Measurements from ENCODE around the gene ABCC11.
A peak's percentile ranks its signal among the peaks of the same experiment; 100 is the strongest.

ABCC11 gene

GRCh38 chr16:48129926-48130325 lies 117.4 kb downstream of the ABCC11 start:
- DNase-seq (ENCODE audit: low read depth, low spot score) = no peak
- Histone ChIP-seq H3K9ac (ENCODE audit: insufficient read length, low read depth) (no peak overlapping the region), H3K4me1 (ENCODE audit: insufficient read depth, insufficient read length) (peaks cover 2% of the 10 kb centered on the region), H3K4me3 (ENCODE audit: insufficient read length, low read depth) (no peak overlapping the region), H3K27me3 (ENCODE audit: insufficient read depth, insufficient read length) (no peaks in the 10 kb centered on the region), H3K36me3 (ENCODE audit: insufficient read depth, insufficient read length, low read length) (no peaks in the 10 kb centered on the region), H3K9me3 (ENCODE audit: insufficient read depth, low read length) (no peaks in the 10 kb centered on the region)
- TF ChIP-seq ZNF274 (IDR thresholded peaks at IDR 0.05; ENCODE audit: low read depth, low read length) (no peak), YY1 (IDR thresholded peaks at IDR 0.05; ENCODE audit: insufficient read depth, insufficient read length) (no peak), SUZ12 (IDR thresholded peaks at IDR 0.05; ENCODE audit: extremely low read depth, insufficient read depth, insufficient read length) (no peak)

GRCh38 chr16:48128769-48129168 lies 118.6 kb downstream of the ABCC11 start:
- Histone ChIP-seq H3K9ac (ENCODE audit: insufficient read length, low read depth) (no peak overlapping the region), H3K27me3 (ENCODE audit: insufficient read depth, insufficient read length) (no peaks in the 10 kb centered on the region), H3K4me3 (ENCODE audit: insufficient read length, low read depth) (no peak overlapping the region), H3K36me3 (ENCODE audit: insufficient read depth, insufficient read length, low read length) (no peaks in the 10 kb centered on the region), H3K4me1 (ENCODE audit: insufficient read depth, insufficient read length) (peaks cover 2% of the 10 kb centered on the region), H3K9me3 (ENCODE audit: insufficient read depth, low read length) (no peaks in the 10 kb centered on the region)
- no peak for DNase-seq (ENCODE audit: low read depth, low spot score)
- no peak for TF ChIP-seq SUZ12 (IDR thresholded peaks at IDR 0.05; ENCODE audit: extremely low read depth, insufficient read depth, insufficient read length)
- TF ChIP-seq ZNF274 (IDR thresholded peaks at IDR 0.05; ENCODE audit: low read depth, low read length) = no peak

DNA sequence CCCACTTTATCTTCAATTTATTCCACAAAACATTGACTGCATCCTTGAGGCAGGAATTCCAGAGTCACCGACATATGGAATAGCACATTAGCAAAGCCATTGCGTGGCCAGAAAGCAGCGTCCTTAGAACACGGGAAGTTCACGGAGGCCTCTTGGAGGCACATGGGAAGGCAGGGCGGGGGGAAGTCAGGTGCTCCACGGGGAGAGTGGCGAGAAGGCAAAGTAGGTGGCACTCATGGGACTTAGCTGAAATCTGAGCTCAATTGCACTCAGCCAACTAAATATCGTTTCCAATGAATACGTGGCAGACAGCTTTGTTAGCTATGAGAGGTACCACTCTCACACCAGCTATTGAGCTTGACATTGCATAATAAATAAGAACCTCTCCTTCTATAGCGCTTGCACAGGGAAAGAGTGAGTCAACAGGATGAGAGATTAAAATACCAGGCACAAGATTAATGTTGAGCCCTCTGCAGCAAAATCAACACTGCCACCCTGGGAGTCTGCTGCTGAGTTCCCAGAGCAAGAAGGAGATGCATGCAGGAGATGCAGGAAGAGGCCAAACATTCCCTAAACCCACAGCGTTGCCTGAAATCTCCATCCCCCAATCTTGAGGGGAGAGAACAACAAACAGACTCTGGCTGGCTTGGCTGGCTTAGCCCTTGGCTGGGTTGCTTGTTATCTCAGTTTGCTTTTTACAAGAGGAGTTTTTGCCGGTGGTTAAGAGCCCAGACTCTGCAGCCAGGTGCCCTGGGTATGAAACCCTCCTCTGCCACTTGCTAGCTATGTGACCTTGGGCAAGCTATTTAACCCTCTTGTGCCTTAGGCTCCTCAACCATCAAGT lies 120.3 kb downstream of the ABCC11 start:
- Histone ChIP-seq H3K4me1 (ENCODE audit: insufficient read depth, insufficient read length) (peaks cover 2% of the 10 kb centered on the region), H3K9ac (ENCODE audit: insufficient read length, low read depth) (no peak overlapping the region), H3K4me3 (ENCODE audit: insufficient read length, low read depth) (no peak overlapping the region), H3K9me3 (ENCODE audit: insufficient read depth, low read length) (no peaks in the 10 kb centered on the region), H3K36me3 (ENCODE audit: insufficient read depth, insufficient read length, low read length) (no peaks in the 10 kb centered on the region), H3K27me3 (ENCODE audit: insufficient read depth, insufficient read length) (no peaks in the 10 kb centered on the region)
- TF ChIP-seq SUZ12 (IDR thresholded peaks at IDR 0.05; ENCODE audit: extremely low read depth, insufficient read depth, insufficient read length) (no peak), ZNF274 (IDR thresholded peaks at IDR 0.05; ENCODE audit: low read depth, low read length) (no peak), YY1 (IDR thresholded peaks at IDR 0.05; ENCODE audit: insufficient read depth, insufficient read length) (no peak)
- DNase-seq (ENCODE audit: low read depth, low spot score) = peak; percentile 25

DNA sequence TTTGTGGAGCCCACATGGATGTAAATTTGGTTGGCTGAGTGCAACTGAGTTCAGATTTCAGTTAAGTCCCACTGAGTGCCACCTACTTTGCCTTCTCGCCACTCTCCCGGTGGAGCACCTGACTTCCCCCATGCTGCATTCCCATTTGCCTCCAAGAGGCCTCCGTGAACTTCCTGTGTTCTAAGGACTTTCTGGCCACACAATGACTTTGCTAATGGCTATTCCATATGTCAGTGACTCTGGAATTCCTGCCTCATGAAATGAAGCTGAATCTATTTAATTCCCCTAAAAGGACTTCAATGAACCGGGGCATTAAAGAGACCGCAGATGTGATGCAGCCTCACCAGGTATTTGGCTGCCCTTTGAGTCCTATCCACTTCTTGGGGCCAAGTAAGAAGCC lies 121.5 kb downstream of the ABCC11 start:
- no peak for DNase-seq (ENCODE audit: low read depth, low spot score)
- no peak overlapping the region for H3K4me3 ChIP-seq (ENCODE audit: insufficient read length, low read depth)
- no peaks in the 10 kb centered on the region for H3K9me3 ChIP-seq (ENCODE audit: insufficient read depth, low read length)
- H3K9ac ChIP-seq (ENCODE audit: insufficient read length, low read depth) = no peak overlapping the region
- H3K27me3 ChIP-seq (ENCODE audit: insufficient read depth, insufficient read length) = no peaks in the 10 kb centered on the region
- H3K4me1 ChIP-seq (ENCODE audit: insufficient read depth, insufficient read length) = peaks cover 2% of the 10 kb centered on the region
- TF ChIP-seq YY1 (IDR thresholded peaks at IDR 0.05; ENCODE audit: insufficient read depth, insufficient read length) = no peak
- no peak for TF ChIP-seq ZNF274 (IDR thresholded peaks at IDR 0.05; ENCODE audit: low read depth, low read length)
- TF ChIP-seq SUZ12 (IDR thresholded peaks at IDR 0.05; ENCODE audit: extremely low read depth, insufficient read depth, insufficient read length) = no peak
- no peaks in the 10 kb centered on the region for H3K36me3 ChIP-seq (ENCODE audit: insufficient read depth, insufficient read length, low read length)

- Histone ChIP-seq H3K27me3 (ENCODE audit: insufficient read depth, insufficient read length) (no peaks in the 10 kb centered on the region), H3K9me3 (ENCODE audit: insufficient read depth, low read length) (no peaks in the 10 kb centered on the region), H3K9ac (ENCODE audit: insufficient read length, low read depth) (no peak overlapping the region), H3K4me1 (ENCODE audit: insufficient read depth, insufficient read length) (peaks cover 2% of the 10 kb centered on the region), H3K36me3 (ENCODE audit: insufficient read depth, insufficient read length, low read length) (no peaks in the 10 kb centered on the region), H3K4me3 (ENCODE audit: insufficient read length, low read depth) (no peak overlapping the region)
- DNase-seq (ENCODE audit: low read depth, low spot score) = no peak
- TF ChIP-seq ZNF274 (IDR thresholded peaks at IDR 0.05; ENCODE audit: low read depth, low read length) = no peak
- no peak for TF ChIP-seq YY1 (IDR thresholded peaks at IDR 0.05; ENCODE audit: insufficient read depth, insufficient read length)
- TF ChIP-seq SUZ12 (IDR thresholded peaks at IDR 0.05; ENCODE audit: extremely low read depth, insufficient read depth, insufficient read length) = no peak
Observed at GRCh38 chr16:48124266-48124665, 123.1 kb downstream of the ABCC11 start.

GRCh38 chr16:48123104-48123788 lies 124.1 kb downstream of the ABCC11 start:
- TF ChIP-seq ZNF274 (IDR thresholded peaks at IDR 0.05; ENCODE audit: low read depth, low read length) (no peak), YY1 (IDR thresholded peaks at IDR 0.05; ENCODE audit: insufficient read depth, insufficient read length) (no peak)
- Histone ChIP-seq H3K9ac (ENCODE audit: insufficient read length, low read depth) (no peak overlapping the region), H3K9me3 (ENCODE audit: insufficient read depth, low read length) (no peaks in the 10 kb centered on the region), H3K36me3 (ENCODE audit: insufficient read depth, insufficient read length, low read length) (no peaks in the 10 kb centered on the region), H3K27me3 (ENCODE audit: insufficient read depth, insufficient read length) (no peaks in the 10 kb centered on the region), H3K4me3 (ENCODE audit: insufficient read length, low read depth) (no peak overlapping the region), H3K4me1 (ENCODE audit: insufficient read depth, insufficient read length) (peaks cover 2% of the 10 kb centered on the region)
- DNase-seq (ENCODE audit: low read depth, low spot score) = no peak

DNA sequence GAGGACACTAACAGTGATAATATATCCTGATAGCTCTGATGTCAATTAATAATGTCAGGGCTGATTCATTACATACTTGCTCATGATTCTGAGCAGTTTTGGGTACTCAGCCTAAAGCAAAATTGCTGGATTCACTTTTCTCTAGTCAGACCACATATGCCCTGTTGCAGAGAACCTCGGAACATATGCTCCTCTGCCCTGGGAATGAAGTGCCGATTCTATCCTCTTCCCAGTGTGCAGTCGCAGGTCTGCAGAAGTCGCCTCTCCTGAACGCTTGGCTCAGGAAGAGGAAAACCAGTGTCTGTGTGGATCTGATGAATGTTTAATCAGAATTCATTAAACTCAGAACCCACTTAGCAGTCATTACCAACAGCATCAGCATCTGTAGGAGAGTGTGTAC lies 126.1 kb downstream of the ABCC11 start:
- Histone ChIP-seq H3K9ac (ENCODE audit: insufficient read length, low read depth) (no peak overlapping the region), H3K4me3 (ENCODE audit: insufficient read length, low read depth) (no peak overlapping the region), H3K4me1 (ENCODE audit: insufficient read depth, insufficient read length) (peaks cover 9% of the 10 kb centered on the region), H3K36me3 (ENCODE audit: insufficient read depth, insufficient read length, low read length) (no peaks in the 10 kb centered on the region), H3K27me3 (ENCODE audit: insufficient read depth, insufficient read length) (no peaks in the 10 kb centered on the region), H3K9me3 (ENCODE audit: insufficient read depth, low read length) (no peaks in the 10 kb centered on the region)
- no peak for DNase-seq (ENCODE audit: low read depth, low spot score)
- TF ChIP-seq ZNF274 (IDR thresholded peaks at IDR 0.05; ENCODE audit: low read depth, low read length) (no peak), YY1 (IDR thresholded peaks at IDR 0.05; ENCODE audit: insufficient read depth, insufficient read length) (no peak), SUZ12 (IDR thresholded peaks at IDR 0.05; ENCODE audit: extremely low read depth, insufficient read depth, insufficient read length) (no peak)

All from NT2/D1 (cell line).